H4 (cell line): ENCODE results near the gene ARSB. TPM values are rescaled to one million over a fixed set of nuclear protein-coding genes. Genes with fewer than 3 reads are reported as not detected.

Experiments
- total RNA-seq: library from RNA; depleted of rRNA; stranded (reverse); fragments of >200 nt; shearing (Covaris generic); gene quantifications from 2 replicates; pipeline ENCODE4 v1.2.3, GENCODE V29; 2014; rRNA removed

The ARSB gene
- total RNA-seq, 1 experiment from 2014 or later: 18.5 TPM

Other genes with a start within 250 kb of the ARSB start
- 0.37 TPM in 1 of 2 replicates, not detected in the other for gene DMGDH, start 84.4 kb upstream of the ARSB start, total RNA-seq
- not detected in 2 replicates for gene BHMT2, start 84.5 kb upstream of the ARSB start, total RNA-seq
- gene BHMT, start 126.5 kb upstream of the ARSB start, total RNA-seq: not detected in 2 replicates